Astrocyte (in vitro differentiated cells and primary cell): Measurements from ENCODE around the gene DOCK1. TPM values are rescaled to one million over a fixed set of nuclear protein-coding genes. Genes with fewer than 3 reads are reported as not detected.

ENCODE experiments used
- DNase-seq: peaks from one replicate; pipeline ENCODE4 v3.0.0-alpha.2; 2010; ENCODE audit warnings: low read depth
- FAIRE-seq: peaks from 2 replicates; lab custom pipeline; 2011; peaks lifted over from hg19 to GRCh38; lab: Jason Lieb, UNC
- H2AFZ ChIP-seq: 2 replicates; pipeline ENCODE4 v1.6.0; 2012; ENCODE audit warnings: low read depth, low read length, inconsistent platforms
- H3K27ac ChIP-seq: 2 replicates; pipeline ENCODE4 v1.5.1; 2011; ENCODE audit warnings: low read depth, low read length, inconsistent platforms
- H3K27me3 ChIP-seq: 2 replicates; pipeline ENCODE4 v1.6.0; 2011; ENCODE audit warnings: low read length, inconsistent platforms; ENCODE audit not compliant: insufficient read depth
- H3K36me3 ChIP-seq: 2 replicates; pipeline ENCODE4 v1.5.1; 2011; ENCODE audit warnings: low read length, inconsistent platforms; ENCODE audit not compliant: insufficient read depth
- H3K4me1 ChIP-seq: 2 replicates; pipeline ENCODE4 v1.5.1; 2011; ENCODE audit warnings: low read length, inconsistent platforms; ENCODE audit not compliant: insufficient read depth
- H3K4me2 ChIP-seq: 2 replicates; pipeline ENCODE4 v1.6.0; 2012; ENCODE audit warnings: low read length, inconsistent platforms
- H3K4me3 ChIP-seq: 2 replicates; pipeline ENCODE4 v1.5.1; 2011; ENCODE audit warnings: low read depth, mild to moderate bottlenecking, low read length, inconsistent platforms; ENCODE audit not compliant: insufficient read depth
- H3K79me2 ChIP-seq: 2 replicates; pipeline ENCODE4 v1.6.0; 2012; ENCODE audit warnings: mild to moderate bottlenecking, low read length, inconsistent platforms; ENCODE audit not compliant: insufficient read depth
- H3K9ac ChIP-seq: 2 replicates; pipeline ENCODE4 v1.6.0; 2012; ENCODE audit warnings: mild to moderate bottlenecking, low read length, inconsistent platforms
- H3K9me3 ChIP-seq: 2 replicates; pipeline ENCODE4 v1.5.1; 2012; ENCODE audit warnings: low read depth, mild to moderate bottlenecking, low read length, inconsistent platforms; ENCODE audit not compliant: insufficient read depth
- H4K20me1 ChIP-seq: 2 replicates; pipeline ENCODE4 v1.6.0; 2012; ENCODE audit warnings: low read length, inconsistent platforms; ENCODE audit not compliant: insufficient read depth
- H3K27ac Mint-ChIP-seq: one replicate; pipeline ENCODE4 v1.8.0; 2021; ENCODE audit warnings: mild to moderate bottlenecking, mixed read lengths; ENCODE audit not compliant: unreplicated experiment
- H3K27me3 Mint-ChIP-seq: one replicate; pipeline ENCODE4 v1.8.0; 2021; ENCODE audit warnings: low read depth, mixed read lengths; ENCODE audit not compliant: unreplicated experiment
- H3K36me3 Mint-ChIP-seq: one replicate; pipeline ENCODE4 v1.8.0; 2021; ENCODE audit warnings: low read depth, mixed read lengths; ENCODE audit not compliant: unreplicated experiment
- H3K4me1 Mint-ChIP-seq: one replicate; pipeline ENCODE4 v1.8.0; 2021; ENCODE audit warnings: low read depth, mixed read lengths; ENCODE audit not compliant: unreplicated experiment
- H3K4me3 Mint-ChIP-seq: one replicate; pipeline ENCODE4 v1.8.0; 2021; ENCODE audit warnings: mild to moderate bottlenecking, moderate library complexity, mixed read lengths; ENCODE audit not compliant: unreplicated experiment
- H3K9me3 Mint-ChIP-seq: one replicate; pipeline ENCODE4 v1.8.0; 2021; ENCODE audit warnings: mild to moderate bottlenecking, mixed read lengths; ENCODE audit not compliant: unreplicated experiment
- EZH2 ChIP-seq: IDR thresholded peaks from 2 replicates; pipeline ENCODE4 v1.6.1; 2012; ENCODE audit warnings: mild to moderate bottlenecking, low read length, inconsistent platforms; ENCODE audit not compliant: insufficient read depth
- total RNA-seq: library from RNA; stranded (reverse); gene quantifications from 2 replicates; pipeline ENCODE4 v1.2.1, GENCODE V29; 2021
- TF ChIP-seq, protein P1 (sequence below): IDR thresholded peaks from 2 replicates; pipeline ENCODE4 v1.5.1; 2011; ENCODE audit warnings: low read depth, mild to moderate bottlenecking, inconsistent platforms, low read length, moderate library complexity; ENCODE audit not compliant: insufficient read depth

The DOCK1 gene
- total RNA-seq, 1 donor from 2014 or later, result 42.5 TPM

GRCh38 chr10:127137391-127137790 is 232.2 kb downstream of the DOCK1 start:
- no peaks in the 10 kb centered on the region for H3K9me3 ChIP-seq
- peaks cover 24% of the 10 kb centered on the region for H4K20me1 ChIP-seq
- no peak overlapping the region for H3K4me2 ChIP-seq
- H3K79me2 ChIP-seq, result no peaks in the 10 kb centered on the region
- Mint-ChIP-seq H3K27ac (no peak overlapping the region), H3K36me3 (peaks cover 11% of the 10 kb centered on the region), H3K4me1 (no peaks in the 10 kb centered on the region), H3K4me3 (no peak overlapping the region), H3K9me3 (peaks cover 3% of the 10 kb centered on the region), H3K27me3 (no peaks in the 10 kb centered on the region)
- TF ChIP-seq, protein P1, sequence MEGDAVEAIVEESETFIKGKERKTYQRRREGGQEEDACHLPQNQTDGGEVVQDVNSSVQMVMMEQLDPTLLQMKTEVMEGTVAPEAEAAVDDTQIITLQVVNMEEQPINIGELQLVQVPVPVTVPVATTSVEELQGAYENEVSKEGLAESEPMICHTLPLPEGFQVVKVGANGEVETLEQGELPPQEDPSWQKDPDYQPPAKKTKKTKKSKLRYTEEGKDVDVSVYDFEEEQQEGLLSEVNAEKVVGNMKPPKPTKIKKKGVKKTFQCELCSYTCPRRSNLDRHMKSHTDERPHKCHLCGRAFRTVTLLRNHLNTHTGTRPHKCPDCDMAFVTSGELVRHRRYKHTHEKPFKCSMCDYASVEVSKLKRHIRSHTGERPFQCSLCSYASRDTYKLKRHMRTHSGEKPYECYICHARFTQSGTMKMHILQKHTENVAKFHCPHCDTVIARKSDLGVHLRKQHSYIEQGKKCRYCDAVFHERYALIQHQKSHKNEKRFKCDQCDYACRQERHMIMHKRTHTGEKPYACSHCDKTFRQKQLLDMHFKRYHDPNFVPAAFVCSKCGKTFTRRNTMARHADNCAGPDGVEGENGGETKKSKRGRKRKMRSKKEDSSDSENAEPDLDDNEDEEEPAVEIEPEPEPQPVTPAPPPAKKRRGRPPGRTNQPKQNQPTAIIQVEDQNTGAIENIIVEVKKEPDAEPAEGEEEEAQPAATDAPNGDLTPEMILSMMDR, result no peak
- no peak for TF ChIP-seq EZH2
- H3K27ac ChIP-seq, result no peak overlapping the region
- no peak overlapping the region for H3K9ac ChIP-seq
- FAIRE-seq (no peak), DNase-seq (no peak)
- H3K27me3 ChIP-seq, result no peaks in the 10 kb centered on the region
- H2AFZ ChIP-seq, result no peak overlapping the region
- peaks cover 9% of the 10 kb centered on the region for H3K36me3 ChIP-seq
- H3K4me3 ChIP-seq, result no peak overlapping the region
- no peaks in the 10 kb centered on the region for H3K4me1 ChIP-seq

GRCh38 chr10:127142136-127142535 is 236.9 kb downstream of the DOCK1 start:
- peaks cover 14% of the 10 kb centered on the region for H3K4me1 ChIP-seq

DNA sequence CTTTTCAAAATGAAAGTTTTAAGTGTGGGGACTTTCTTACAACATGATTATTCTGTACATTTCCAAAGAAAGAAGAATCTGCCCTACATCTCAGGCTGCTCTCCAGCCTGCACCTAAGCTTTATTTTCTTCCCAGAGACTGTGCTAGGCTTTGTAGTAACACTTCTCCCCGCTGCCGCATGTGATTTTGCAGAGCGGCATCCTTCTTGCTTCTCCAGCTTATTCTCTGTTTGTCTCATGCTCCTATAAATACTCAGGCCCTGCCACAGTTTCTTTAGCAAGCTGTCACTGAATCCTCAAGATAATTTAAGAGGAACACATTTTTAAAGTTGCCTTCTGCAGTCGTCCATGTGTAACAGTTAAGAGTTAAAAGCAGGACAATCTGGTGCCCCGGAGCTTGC is 237.6 kb downstream of the DOCK1 start:
- Histone ChIP-seq H3K79me2 (no peaks in the 10 kb centered on the region), H4K20me1 (peaks cover 3% of the 10 kb centered on the region), H3K9me3 (no peaks in the 10 kb centered on the region), H3K36me3 (peaks cover 9% of the 10 kb centered on the region), H3K4me3 (no peak overlapping the region), H3K4me2 (no peak overlapping the region), H3K9ac (no peak overlapping the region), H3K4me1 (peaks cover 21% of the 10 kb centered on the region), H3K27ac (no peak overlapping the region), H3K27me3 (no peaks in the 10 kb centered on the region), H2AFZ (no peak overlapping the region)
- peaks cover 27% of the 10 kb centered on the region for H3K4me1 Mint-ChIP-seq
- H3K9me3 Mint-ChIP-seq, result peaks cover 3% of the 10 kb centered on the region
- FAIRE-seq, result no peak
- H3K36me3 Mint-ChIP-seq, result peaks cover 11% of the 10 kb centered on the region
- no peak overlapping the region for H3K27ac Mint-ChIP-seq
- DNase-seq, result no peak
- no peaks in the 10 kb centered on the region for H3K27me3 Mint-ChIP-seq
- no peak for TF ChIP-seq EZH2
- TF ChIP-seq, protein P1, result no peak
- H3K4me3 Mint-ChIP-seq, result no peak overlapping the region

More at GRCh38 chr10:127142136-127142535, 236.9 kb downstream of the DOCK1 start:
- FAIRE-seq (no peak), DNase-seq (no peak)
- peaks cover 3% of the 10 kb centered on the region for H4K20me1 ChIP-seq
- H3K36me3 ChIP-seq, result peaks cover 9% of the 10 kb centered on the region
- no peak overlapping the region for H2AFZ ChIP-seq
- Mint-ChIP-seq H3K4me1 (peaks cover 27% of the 10 kb centered on the region), H3K27ac (no peak overlapping the region), H3K4me3 (no peak overlapping the region), H3K27me3 (no peaks in the 10 kb centered on the region), H3K9me3 (peaks cover 3% of the 10 kb centered on the region), H3K36me3 (peaks cover 11% of the 10 kb centered on the region)
- H3K27ac ChIP-seq, result no peak overlapping the region
- H3K9ac ChIP-seq, result no peak overlapping the region
- H3K4me3 ChIP-seq, result no peak overlapping the region
- no peak for TF ChIP-seq EZH2
- TF ChIP-seq, protein P1, result no peak
- H3K9me3 ChIP-seq, result no peaks in the 10 kb centered on the region
- no peaks in the 10 kb centered on the region for H3K79me2 ChIP-seq
- no peak overlapping the region for H3K4me2 ChIP-seq
- no peaks in the 10 kb centered on the region for H3K27me3 ChIP-seq
